ELF-1 (cell line): ENCODE measurements around the gene SOX6.
A peak's percentile ranks its signal among the peaks of the same experiment; 100 is the strongest.
"Not testable (repeated sequence)": the region's sequence is repeated elsewhere in the genome, so short reads cannot be mapped to it uniquely, and the experiment has no call there.

Experiments used
- DNase-seq: peaks from one replicate; pipeline ENCODE4 v3.0.0-alpha.2; 2016; ENCODE audit warnings: low read depth, low spot score

SOX6 gene

DNA sequence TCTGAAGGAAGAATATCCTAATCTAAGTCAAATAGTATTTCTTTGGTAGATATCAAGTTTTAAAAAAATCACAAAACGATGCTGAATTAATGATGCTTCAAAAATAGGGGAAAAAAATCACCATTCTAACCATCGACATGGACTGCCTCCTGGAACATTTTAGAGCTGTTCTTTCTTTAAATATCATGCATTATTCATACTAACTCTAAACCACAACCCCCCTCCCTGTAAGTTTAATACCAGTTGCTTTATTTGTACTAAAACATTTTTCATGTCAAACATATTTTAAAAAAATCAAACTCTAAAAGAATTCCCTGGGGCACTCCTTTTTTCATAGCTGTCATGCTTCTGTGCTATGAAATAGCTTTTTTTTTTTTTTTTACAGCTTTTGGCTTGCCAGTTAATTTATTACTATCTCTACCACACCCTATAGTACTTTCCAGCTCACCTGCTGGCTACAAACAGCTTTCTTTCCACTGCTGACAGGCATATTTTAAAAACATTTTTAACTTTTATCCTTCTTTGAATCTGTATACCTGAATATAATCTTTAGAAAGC, 256.9 kb downstream of the SOX6 start:
- no peak for DNase-seq

DNA sequence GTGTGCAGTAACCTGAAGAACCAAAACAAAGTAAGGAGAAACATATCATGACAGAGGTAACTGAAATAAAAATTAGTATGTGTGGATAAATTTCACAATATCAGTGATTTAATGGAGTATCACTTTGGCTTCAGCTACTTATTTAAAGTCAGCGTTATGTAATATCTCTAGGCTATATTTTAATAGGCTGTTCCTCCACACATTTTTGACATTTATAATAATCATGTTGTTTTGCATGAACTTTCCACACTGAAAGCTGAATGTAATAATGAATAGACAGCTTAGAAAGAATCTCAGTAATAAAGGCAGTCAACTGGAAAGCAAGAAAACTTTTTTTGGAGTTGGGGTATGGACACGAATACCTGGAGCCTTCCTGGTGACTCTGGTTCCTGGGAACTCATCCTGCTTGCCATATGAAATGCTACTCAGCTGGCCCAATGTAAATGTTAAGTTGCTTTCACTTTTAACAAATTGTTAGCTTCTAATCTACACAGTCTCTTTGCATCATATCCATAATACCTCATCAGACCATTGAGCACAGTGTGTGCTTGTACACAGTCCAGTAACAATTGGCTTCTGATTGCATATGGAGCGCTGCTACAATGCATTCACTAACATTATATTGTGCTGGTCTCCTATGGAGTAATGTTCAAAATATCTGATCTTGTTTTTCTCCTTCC, 257.7 kb downstream of the SOX6 start:
- DNase-seq: no peak

DNA sequence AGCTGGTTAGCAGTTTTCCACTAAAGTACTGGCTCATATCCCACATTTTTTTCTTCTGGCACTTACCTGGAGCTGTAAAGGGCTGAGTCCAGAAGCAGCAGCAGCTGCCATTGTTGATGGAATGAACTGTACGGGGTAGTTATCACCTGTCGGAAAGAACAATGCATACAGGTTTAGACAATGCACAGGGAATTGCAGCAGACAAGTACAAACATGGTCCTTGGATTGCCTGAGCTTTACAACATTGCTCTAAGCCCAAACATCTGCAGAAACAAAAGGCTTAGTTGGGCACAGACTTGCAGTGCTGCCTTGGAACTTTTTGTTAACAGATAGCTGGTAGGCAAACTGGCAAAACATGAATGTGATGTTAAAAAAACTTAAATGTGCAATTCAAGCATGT, 258.8 kb downstream of the SOX6 start:
- no peak for DNase-seq

DNA sequence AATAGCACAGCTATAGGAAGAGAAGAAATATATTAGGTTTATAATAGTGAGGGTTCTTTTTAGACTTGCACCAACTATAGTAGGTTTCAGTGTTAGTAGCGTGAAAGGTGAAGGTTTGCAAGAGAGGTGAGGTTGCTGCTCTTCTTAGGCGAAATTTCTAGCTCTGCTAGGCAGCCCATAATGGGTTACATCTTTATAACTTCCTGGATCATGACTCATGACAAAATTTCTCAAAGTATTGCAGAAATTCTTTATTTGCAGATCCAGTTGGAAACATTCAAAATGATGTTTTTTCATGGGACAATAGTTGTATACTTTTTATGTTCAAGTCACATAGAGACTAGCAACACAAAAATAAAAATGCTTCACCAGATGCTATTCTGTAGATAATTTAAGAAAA, 260.0 kb downstream of the SOX6 start:
- DNase-seq: no peak

DNA sequence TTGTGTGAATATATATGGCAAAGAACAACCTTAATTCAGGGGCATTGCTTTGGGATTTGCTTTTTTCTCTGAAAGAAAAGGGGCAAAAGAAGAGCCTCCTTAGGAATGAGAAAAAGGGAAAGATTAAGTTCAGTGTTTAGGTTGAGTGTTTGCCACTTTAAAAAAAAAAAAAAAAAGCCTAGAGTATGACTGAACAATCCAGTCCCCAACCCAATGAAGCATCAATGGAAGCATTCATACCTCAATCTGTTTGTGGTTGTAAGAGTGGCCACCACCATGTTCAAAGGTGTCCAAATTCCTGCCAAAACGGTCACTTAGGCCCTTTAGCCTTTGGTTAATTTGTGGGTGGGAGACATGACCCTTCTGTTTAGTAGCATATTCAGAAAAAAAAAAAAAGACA, 260.6 kb downstream of the SOX6 start:
- DNase-seq: no peak

DNA sequence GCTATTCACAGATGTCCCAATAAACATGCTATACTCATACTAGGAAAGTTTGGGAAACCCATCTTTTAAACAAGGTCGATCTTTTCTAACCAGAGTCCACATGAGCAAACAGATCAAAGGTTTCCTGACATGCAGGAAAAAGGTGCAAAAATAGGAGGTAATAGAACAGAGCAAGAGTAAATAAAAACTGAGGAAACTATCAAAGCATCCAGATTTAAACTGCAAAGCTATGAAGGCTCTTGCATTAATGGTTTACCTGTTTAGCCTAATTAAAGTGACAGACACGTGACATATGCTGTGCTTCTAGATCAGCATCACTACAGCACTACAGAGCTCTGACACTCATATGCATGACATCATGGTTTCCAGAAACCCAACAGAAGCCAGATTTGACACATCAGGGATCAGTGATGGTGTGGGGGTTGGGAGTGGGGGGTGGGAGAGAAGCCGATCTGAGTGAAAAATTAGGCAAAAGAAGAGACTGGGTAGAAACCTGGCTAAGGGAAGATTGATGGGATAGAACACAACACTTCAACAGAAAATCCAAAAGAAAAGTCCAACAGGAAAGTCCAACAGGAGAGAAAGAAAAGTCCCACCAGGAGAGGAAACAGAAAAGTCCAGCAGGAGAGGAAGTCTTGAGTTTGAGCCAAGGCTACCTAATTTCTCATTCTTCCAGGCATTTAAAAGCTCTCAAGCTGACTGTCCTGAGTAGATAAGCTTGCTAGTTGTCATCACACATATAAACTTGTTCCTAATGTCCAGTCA, 262.3 kb downstream of the SOX6 start:
- DNase-seq: no peak

DNA sequence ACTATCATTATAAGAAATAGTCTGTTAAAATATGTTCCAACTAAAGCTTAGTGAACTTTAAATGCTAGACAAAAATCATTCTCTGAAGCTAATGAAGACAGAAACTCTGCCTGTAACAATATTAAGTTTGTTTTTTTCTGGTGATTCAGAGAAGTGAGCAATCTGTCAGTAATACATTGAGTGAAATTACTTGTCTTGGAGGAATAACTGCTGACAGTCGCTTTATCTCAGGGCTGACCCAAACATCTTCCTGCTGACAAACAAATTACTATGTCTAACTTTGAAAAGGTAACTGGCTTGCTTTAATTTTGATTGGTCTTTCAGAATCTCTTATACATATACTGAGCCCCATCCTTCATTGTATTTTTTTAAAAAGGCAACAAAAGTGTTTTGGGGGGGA, 264.5 kb downstream of the SOX6 start:
- no peak for DNase-seq

DNA sequence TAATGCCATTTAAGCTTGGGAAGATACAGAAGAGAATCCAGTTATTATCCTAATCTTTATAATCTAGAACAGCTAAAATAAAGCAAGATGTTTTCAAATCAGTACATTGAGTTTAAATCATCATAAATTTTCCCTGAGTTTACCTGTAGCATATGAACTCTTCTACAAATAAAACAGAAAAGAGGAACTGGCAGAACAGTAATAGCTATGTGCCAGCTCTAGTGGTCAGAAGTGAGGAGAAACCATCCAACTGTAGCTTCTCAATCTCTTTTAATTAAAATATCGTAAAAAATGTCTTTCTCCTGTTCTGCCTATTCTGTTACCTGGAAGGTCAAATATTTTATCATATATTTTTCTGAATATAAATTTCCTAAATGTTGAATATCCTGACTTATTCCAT, 266.9 kb downstream of the SOX6 start:
- DNase-seq: no peak

DNA sequence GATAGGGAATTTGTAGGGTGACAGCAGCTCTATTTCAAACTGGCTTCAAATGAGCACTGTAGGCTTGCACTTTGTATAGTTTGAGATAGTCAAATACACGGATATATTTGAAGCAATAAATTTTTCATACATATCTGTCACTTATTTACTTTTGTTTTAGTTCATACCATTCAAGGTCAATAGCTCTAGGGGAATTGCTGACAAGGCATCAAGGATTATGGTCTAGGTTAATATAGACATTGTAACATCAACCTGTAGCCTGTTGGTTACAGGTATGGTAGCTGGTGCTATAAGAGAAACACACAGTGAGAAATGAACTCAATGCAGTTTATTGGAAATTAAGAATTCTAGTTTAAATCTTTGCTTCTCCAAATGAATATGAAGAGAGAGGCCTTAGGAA, 267.6 kb downstream of the SOX6 start:
- no peak for DNase-seq

DNA sequence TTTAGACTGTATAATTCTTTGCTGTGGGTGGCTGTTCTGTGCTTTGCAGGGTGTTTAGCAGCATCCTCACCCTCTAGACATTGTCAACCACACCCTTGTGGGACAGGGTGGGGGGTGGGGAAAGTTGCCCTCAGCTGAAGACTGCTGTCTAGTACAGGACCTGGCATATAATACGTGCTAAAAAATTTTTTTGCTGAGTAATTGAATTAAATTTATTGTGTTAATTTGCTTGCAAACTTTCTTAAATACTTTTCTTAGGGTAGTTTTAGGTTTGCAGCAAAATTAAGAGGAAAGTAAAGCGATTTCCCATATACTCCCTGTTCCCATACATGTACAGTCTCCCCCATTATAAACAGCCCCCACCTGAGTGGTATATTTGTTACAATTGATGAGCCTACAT, 268.5 kb downstream of the SOX6 start:
- DNase-seq: no peak

DNA sequence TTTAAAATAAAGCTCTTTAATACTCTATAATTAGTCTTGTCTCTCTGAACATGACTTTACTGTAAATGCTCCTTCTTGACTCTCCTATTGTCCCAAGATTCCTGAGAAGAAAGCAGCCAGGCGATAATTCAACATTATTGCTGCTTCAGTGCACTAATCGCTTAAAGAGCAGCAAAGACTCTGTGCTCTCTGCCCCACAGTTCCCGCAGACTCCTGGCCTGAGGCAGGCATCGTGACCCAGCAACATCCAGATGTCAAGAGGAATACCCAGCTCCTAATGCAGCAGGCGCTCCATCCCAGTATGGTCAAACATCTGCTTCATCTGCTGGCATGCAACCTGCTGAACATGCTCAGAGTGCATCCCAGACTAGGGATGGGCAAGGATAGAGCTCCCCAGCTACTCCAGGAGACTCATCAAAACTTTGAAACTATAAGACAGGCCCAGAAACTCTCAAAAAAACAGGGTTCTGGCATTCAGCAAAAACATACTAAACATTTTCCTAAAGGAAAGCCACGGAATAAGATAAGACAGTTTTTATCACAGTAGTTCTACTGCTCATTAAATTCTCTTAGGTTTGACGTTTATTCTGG, 270.0 kb downstream of the SOX6 start:
- peak; percentile 12 for DNase-seq

DNA sequence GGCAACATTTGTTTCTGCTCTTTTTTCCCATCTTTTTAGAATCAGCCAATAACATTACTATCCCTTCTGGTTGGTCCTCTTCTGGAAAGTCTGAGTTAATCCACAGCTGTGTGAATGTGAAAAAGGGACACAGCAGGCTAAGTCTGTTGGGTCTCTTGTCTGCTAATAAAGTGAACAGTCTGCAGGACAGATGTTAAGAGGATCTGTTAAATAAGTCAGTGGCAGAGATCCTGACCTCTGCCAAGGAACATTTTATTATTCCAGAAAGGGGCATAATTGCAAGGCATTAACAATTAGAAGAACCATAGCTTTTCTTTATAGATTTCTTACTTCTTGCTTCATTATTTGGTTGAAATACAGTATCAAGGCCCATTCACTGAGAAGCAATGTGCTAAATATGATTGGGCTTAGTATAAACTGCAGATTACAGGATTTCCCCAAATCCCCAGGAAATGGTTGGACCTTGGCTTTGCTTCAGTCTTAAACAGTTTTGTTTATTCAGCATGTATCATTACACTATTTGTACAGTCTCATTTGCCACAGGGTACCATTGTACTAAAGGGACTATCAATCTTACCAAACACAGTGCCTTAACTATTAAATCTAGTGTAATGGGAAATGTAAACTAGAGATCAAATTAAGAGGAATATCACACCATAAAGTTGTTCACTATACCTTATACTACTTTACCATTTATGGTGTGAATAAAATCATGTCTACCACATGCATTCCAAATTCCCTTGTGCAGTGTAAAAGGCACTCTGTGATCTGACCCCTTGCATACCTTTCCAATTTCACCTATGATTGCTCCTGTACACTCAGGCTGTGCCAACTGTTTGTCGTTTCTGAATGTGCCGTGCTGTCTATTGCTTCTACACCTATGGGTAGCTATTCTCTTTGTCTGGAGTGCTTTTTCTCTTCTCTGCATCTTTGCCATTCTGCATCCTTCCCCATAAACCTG, 274.0 kb downstream of the SOX6 start:
- no peak for DNase-seq

DNA sequence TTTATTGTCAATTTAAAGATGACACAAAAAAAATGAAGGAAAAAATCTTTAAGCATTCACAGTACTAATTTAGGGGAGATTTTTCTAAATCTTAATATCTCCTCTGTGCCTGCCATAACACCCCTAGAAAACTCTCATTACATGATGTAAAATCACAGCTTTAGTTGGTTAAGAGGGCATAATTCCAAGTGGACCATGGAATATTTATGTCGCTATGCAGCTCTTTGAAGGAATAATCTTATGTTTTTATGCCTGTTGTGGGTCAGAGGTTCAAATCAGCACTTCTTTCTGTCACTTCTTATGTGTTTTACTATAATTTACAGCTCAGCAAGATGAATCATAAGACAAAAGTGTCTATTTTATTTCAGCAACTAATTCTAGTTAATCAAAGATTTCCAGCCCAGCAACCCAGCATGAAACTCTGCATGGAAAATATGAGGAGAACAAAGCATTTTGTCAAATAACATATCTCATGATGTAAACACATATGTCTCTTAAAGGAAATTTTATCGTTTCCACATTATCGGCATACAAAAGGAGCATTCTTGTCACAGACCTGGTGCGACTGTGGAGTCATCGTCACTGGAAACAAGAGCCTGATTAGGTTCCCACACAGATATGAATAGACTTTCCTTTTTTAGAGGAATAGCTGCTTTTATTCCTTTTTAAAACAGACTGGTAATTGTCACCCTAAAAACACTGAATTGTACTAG, 274.8 kb downstream of the SOX6 start:
- no peak for DNase-seq

DNA sequence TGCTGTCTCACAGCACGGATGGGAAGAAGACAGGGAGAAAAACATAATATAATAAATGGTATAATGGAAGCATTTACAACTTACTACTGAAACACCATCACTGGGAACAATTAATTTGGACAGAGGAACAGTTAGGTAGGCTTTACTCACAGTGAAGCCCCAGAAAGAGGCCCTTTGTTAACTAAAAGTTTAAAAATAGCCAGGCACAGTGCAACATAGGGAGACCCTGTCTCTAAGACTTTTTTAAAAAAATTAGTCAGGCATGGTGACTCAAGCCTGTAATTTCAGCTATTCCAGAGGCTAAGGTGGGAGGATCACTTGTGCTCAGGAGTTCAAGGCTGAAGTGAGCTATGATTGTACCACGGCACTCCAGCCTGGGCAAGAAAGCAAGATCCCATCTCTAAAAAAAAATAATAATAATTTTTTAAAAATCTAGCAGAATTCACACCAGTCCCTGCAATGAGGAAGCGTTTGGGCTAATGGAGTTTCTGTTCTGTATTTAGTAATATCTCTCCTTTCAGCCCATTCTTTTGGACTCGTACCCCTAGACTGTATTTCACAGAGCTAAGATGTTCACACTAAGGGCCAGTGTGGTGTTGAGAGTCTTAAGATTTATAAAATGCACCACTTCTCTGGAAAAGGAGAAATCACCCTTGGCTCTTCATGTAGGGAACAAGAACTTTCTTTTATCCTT, 275.5 kb downstream of the SOX6 start:
- DNase-seq: no peak

DNA sequence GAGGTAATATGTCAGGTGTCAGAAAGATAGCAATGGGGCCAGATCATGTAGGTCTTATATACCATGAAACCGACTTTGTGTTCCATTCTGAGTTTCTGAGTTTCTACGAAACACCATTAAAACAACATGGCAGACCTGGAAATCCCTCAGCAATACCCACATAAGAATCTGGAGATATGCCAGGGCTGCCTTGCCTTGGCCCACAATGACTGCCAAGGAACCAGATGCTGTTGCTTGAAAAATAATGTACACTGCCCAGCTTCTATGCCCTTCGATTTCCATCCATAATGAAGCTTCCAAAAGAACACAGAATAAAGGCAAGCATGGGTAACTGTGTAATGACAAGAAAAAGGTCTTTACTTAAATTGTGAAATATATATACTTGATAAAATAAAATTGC, 277.4 kb downstream of the SOX6 start:
- no peak for DNase-seq

DNA sequence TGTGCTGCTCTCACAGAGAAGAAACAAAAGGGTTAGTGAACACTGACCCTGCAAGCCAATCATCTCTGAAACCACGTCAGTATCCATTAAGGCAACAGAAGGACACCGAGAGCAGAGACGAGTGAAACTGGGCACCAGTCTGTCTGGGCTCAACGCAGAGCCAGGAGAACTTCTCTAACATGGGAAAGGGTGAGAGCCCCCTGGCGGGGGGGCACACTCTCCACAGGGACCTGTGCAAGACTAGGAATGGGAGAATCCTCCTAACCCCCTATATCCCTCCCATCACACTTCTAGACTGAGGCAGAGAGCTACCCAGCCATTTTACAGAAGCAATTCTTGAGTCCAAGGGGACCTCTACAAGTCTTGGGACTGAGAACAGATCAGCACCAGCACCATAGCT, 285.8 kb downstream of the SOX6 start:
- peak; percentile 6 for DNase-seq

DNA sequence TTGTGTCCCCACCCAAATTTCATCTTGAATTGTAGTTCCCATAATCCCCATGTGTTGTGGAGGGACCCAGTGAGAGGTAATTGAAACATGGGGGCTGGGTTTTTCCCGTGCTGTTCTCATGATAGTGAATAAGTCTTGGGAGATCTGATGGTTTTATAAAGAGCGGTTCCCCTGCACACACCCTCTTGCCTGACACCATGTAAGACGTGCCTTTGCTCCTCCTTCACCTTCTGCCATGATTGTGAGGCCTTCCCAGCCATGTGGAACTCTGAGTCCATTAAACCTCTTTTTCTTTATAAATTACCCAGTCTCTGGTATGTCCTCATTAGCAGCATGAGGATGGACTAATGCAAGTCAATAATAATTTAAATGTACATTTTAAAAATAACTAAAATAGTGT, 289.1 kb downstream of the SOX6 start:
- DNase-seq: not testable (repeated sequence)

DNA sequence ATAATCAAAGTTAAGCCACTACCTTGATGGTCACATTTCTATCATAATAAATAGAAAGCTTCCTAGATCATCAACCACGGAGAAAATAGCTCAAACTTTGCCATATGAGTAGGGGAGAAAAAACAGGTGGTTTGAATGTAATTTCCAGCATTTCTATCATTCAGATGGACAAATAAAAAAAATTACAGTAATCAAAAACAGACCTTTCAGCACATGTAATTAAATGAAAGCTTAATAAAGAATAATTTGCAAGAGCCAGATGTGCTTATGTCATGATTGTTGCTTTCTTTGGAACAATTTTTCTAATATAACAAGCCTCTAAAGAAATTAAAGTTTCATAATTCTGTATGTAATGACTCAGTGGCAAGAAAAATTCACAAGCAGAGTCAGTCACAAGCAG, 297.0 kb downstream of the SOX6 start:
- DNase-seq: no peak

DNA sequence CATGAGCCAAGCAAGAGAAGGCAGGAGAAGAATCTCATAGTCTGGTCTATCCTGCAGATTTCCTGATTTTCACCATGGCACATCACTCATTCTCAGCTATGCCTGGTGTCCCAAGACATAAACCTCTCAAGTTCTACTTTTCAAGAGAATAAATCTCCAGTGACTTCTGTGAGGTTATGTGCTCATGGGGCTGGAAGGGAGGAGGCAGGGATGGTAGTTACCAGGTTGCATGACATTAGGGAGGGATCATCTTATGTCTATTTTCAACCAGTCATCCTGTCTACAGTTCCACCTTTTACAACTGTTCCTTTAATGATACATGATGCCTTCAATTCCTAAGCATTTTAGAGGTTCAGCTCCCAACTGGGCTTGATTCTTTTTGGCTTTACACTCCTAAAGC, 297.7 kb downstream of the SOX6 start:
- DNase-seq: no peak

DNA sequence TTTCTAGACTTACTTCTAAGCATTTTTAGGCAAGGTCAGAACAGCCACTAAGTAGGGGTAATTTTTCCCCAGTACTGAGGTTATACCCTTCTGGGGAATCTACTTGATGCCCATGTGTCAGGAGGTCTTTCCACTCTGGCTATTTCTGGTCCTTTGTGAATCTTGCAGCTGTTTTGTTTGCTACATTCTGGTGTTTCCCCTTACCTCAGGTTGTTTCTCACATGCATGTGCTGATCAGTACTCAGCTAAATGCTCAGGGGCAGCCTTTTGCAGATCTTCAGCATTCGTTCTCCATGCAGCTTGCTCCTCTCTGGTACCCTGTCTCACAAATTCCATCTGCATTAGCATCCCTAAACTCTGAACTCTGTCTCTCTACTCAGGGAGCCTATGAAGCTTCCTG, 303.6 kb downstream of the SOX6 start:
- no peak for DNase-seq
